ENCODE measurements around the gene ARHGAP33.

DNA sequence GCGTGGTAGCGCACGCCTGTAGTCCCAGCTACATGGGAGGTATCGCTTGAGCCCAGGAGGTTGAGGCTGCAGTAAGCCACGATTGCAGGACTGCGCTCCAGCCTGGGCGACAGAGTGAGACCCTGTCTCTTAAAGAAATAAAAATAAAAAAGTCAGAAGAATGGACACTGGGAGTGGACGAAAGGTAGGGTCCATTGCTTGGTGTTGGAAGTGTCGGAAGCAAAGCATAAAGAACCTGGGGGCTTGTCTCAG lies 392 bp upstream of the ARHGAP33 start:
- TF ChIP-seq SP1 (IDR thresholded peaks at IDR 0.05; ENCODE audit: low read depth, low read length) = no peak
- TF ChIP-seq, protein P1, sequence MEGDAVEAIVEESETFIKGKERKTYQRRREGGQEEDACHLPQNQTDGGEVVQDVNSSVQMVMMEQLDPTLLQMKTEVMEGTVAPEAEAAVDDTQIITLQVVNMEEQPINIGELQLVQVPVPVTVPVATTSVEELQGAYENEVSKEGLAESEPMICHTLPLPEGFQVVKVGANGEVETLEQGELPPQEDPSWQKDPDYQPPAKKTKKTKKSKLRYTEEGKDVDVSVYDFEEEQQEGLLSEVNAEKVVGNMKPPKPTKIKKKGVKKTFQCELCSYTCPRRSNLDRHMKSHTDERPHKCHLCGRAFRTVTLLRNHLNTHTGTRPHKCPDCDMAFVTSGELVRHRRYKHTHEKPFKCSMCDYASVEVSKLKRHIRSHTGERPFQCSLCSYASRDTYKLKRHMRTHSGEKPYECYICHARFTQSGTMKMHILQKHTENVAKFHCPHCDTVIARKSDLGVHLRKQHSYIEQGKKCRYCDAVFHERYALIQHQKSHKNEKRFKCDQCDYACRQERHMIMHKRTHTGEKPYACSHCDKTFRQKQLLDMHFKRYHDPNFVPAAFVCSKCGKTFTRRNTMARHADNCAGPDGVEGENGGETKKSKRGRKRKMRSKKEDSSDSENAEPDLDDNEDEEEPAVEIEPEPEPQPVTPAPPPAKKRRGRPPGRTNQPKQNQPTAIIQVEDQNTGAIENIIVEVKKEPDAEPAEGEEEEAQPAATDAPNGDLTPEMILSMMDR (IDR thresholded peaks at IDR 0.05 in 2 of 3, conservative IDR thresholded peaks at IDR 0.05 in 1 of 3; ENCODE audit: control insufficient read depth in 2 of 3, extremely low read depth in 1 of 3, insufficient read depth in 1 of 3, low read depth in 3 of 3, low read length in 3 of 3) = no peak
- TF ChIP-seq BHLHE40 (IDR thresholded peaks at IDR 0.05; ENCODE audit: borderline replicate concordance in 1 of 2, low read depth in 2 of 2, low read length in 1 of 2) = no peak
- TF ChIP-seq ETV6 (conservative IDR thresholded peaks at IDR 0.05 in 1 of 2, IDR thresholded peaks at IDR 0.05 in 1 of 2; ENCODE audit: borderline replicate concordance in 1 of 2, low read depth in 1 of 2) = no peak
- no peak for TF ChIP-seq ZNF274 (IDR thresholded peaks at IDR 0.05; ENCODE audit: insufficient read depth, insufficient read length)
- TF ChIP-seq SUPT20H (IDR thresholded peaks at IDR 0.05; ENCODE audit: borderline replicate concordance, control insufficient read depth, low read depth, low read length) = no peak
- TF ChIP-seq ZNF622 (IDR thresholded peaks at IDR 0.05) = no peak
- TF ChIP-seq CHD4 (IDR thresholded peaks at IDR 0.05) = no peak
- TF ChIP-seq, protein P2, sequence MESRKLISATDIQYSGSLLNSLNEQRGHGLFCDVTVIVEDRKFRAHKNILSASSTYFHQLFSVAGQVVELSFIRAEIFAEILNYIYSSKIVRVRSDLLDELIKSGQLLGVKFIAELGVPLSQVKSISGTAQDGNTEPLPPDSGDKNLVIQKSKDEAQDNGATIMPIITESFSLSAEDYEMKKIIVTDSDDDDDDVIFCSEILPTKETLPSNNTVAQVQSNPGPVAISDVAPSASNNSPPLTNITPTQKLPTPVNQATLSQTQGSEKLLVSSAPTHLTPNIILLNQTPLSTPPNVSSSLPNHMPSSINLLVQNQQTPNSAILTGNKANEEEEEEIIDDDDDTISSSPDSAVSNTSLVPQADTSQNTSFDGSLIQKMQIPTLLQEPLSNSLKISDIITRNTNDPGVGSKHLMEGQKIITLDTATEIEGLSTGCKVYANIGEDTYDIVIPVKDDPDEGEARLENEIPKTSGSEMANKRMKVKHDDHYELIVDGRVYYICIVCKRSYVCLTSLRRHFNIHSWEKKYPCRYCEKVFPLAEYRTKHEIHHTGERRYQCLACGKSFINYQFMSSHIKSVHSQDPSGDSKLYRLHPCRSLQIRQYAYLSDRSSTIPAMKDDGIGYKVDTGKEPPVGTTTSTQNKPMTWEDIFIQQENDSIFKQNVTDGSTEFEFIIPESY (IDR thresholded peaks at IDR 0.05) = no peak
- TF ChIP-seq, protein P3, sequence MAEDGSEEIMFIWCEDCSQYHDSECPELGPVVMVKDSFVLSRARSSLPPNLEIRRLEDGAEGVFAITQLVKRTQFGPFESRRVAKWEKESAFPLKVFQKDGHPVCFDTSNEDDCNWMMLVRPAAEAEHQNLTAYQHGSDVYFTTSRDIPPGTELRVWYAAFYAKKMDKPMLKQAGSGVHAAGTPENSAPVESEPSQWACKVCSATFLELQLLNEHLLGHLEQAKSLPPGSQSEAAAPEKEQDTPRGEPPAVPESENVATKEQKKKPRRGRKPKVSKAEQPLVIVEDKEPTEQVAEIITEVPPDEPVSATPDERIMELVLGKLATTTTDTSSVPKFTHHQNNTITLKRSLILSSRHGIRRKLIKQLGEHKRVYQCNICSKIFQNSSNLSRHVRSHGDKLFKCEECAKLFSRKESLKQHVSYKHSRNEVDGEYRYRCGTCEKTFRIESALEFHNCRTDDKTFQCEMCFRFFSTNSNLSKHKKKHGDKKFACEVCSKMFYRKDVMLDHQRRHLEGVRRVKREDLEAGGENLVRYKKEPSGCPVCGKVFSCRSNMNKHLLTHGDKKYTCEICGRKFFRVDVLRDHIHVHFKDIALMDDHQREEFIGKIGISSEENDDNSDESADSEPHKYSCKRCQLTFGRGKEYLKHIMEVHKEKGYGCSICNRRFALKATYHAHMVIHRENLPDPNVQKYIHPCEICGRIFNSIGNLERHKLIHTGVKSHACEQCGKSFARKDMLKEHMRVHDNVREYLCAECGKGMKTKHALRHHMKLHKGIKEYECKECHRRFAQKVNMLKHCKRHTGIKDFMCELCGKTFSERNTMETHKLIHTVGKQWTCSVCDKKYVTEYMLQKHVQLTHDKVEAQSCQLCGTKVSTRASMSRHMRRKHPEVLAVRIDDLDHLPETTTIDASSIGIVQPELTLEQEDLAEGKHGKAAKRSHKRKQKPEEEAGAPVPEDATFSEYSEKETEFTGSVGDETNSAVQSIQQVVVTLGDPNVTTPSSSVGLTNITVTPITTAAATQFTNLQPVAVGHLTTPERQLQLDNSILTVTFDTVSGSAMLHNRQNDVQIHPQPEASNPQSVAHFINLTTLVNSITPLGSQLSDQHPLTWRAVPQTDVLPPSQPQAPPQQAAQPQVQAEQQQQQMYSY (CRISPR knock-in tag; IDR thresholded peaks at IDR 0.05) = no peak
